B cell (primary cell): ENCODE results near the gene MAGEC3. TPM values are rescaled to one million over a fixed set of nuclear protein-coding genes. Genes with fewer than 3 reads are reported as not detected.

Source experiments
- ATAC-seq: fragments of 200-7000 bp; cut with Tn5 transposase; one replicate; pipeline ENCODE4 v1.10.0; 2021; ENCODE audit warnings: low read depth, mild to moderate bottlenecking, moderate number of reproducible peaks, moderate library complexity
- CTCF ChIA-PET: fragments of 350-600 bp; sonication (Branson Sonifier 250); formaldehyde crosslinking; loops from one replicate; lab custom pipeline; 2021; ENCODE audit warnings: antibody characterized with exemption, inconsistent platforms; lab: Charles Lee
- POLR2A ChIA-PET: fragments of 350-600 bp; sonication (Branson Sonifier 250); formaldehyde crosslinking; loops from one replicate; lab custom pipeline; 2021; ENCODE audit warnings: antibody characterized with exemption; lab: Charles Lee
- DNase-seq: peaks from one replicate; pipeline ENCODE4 v3.0.0; 2013
- H2AFZ ChIP-seq: 2 replicates; pipeline ENCODE4 v1.6.1; 2012; ENCODE audit warnings: mild to moderate bottlenecking, low read depth, low read length; ENCODE audit not compliant: insufficient read depth, poor library complexity, severe bottlenecking
- H3K27ac ChIP-seq, 2 donors: 1 replicate in 1 of 2; 2 replicates in 1 of 2; pipeline ENCODE4 v1.5.1; 2012 to 2013; ENCODE audit warnings: low read length in 2 of 2, mild to moderate bottlenecking in 2 of 2, moderate library complexity in 1 of 2
- H3K27me3 ChIP-seq, 4 experiments: fragments of 200-600 bp in 1 of 4; sonication (generic) in 1 of 4; replicated peaks in 1 of 4; 1 replicate in 2 of 4; 2 replicates in 2 of 4; pipeline versions ENCODE4 v1.6.1 to v1.7.0; 2013 to 2016; ENCODE audit warnings: low read length in 3 of 4, mild to moderate bottlenecking in 2 of 4, mixed read lengths in 1 of 4, moderate library complexity in 1 of 4; ENCODE audit not compliant: insufficient read depth in 4 of 4, control insufficient read depth in 3 of 4; ENCODE audit errors: control extremely low read depth in 1 of 4
- H3K36me3 ChIP-seq, 2 experiments: replicated peaks in 1 of 2; 1 replicate in 1 of 2; 2 replicates in 1 of 2; pipeline versions ENCODE4 v1.6.1 to v1.7.1; 2013; ENCODE audit warnings: low read length in 1 of 2; ENCODE audit not compliant: insufficient read depth in 2 of 2, control insufficient read depth in 1 of 2; ENCODE audit errors: control extremely low read depth in 1 of 2, extremely low read depth in 1 of 2
- H3K4me1 ChIP-seq, 2 donors: fragments of 200-600 bp in 1 of 2; sonication (generic) in 1 of 2; 1 replicate in 1 of 2; 2 replicates in 1 of 2; pipeline versions ENCODE4 v1.5.1 to v1.6.1; 2013 to 2017; ENCODE audit warnings: low read length in 2 of 2; ENCODE audit not compliant: control insufficient read depth in 2 of 2, insufficient read depth in 2 of 2
- H3K4me2 ChIP-seq: replicated peaks from 2 replicates; pipeline ENCODE3; 2012; ENCODE audit warnings: mild to moderate bottlenecking, low read depth, low read length; ENCODE audit not compliant: poor library complexity, severe bottlenecking
- H3K4me3 ChIP-seq, 5 experiments: fragments of 200-600 bp in 1 of 5; sonication (generic) in 1 of 5; 1 replicate in 3 of 5; 2 replicates in 2 of 5; pipeline versions ENCODE4 v1.5.1 to v1.7.0; 2011 to 2016; ENCODE audit warnings: low read length in 4 of 5, mild to moderate bottlenecking in 4 of 5, low read depth in 2 of 5, control low read depth in 1 of 5, moderate library complexity in 1 of 5; ENCODE audit not compliant: insufficient read depth in 1 of 5; ENCODE audit errors: control extremely low read depth in 1 of 5, extremely low read depth in 1 of 5
- H3K79me2 ChIP-seq: fragments of 200-600 bp; sonication (generic); one replicate; pipeline ENCODE4 v1.6.0; 2016; ENCODE audit warnings: low read length; ENCODE audit not compliant: control insufficient read depth, insufficient read depth
- H3K9ac ChIP-seq: fragments of 200-600 bp; sonication (generic); 2 replicates; pipeline ENCODE4 v1.6.1; 2017; ENCODE audit warnings: mild to moderate bottlenecking, low read length, moderate library complexity
- H3K9me3 ChIP-seq, 3 donors: one replicate each; pipeline versions ENCODE4 v1.6.1 to v1.7.1; 2013; ENCODE audit warnings: low read length in 2 of 3; ENCODE audit not compliant: control insufficient read depth in 2 of 3, insufficient read depth in 1 of 3; ENCODE audit errors: control extremely low read depth in 1 of 3
- H4K20me1 ChIP-seq: 2 replicates; pipeline ENCODE4 v1.6.0; 2012; ENCODE audit warnings: mild to moderate bottlenecking, low read length; ENCODE audit not compliant: insufficient read depth, control insufficient read depth, poor library complexity, severe bottlenecking
- H3K27ac Mint-ChIP-seq: one replicate; pipeline ENCODE4 v1.8.0; 2021; ENCODE audit warnings: mixed read lengths
- H3K27me3 Mint-ChIP-seq: one replicate; pipeline ENCODE4 v1.8.0; 2021; ENCODE audit warnings: mixed read lengths
- H3K4me1 Mint-ChIP-seq: one replicate; pipeline ENCODE4 v1.8.0; 2021; ENCODE audit warnings: mixed read lengths
- H3K4me3 Mint-ChIP-seq: one replicate; pipeline ENCODE4 v1.8.0; 2021; ENCODE audit warnings: mixed read lengths
- H3K9me3 Mint-ChIP-seq: one replicate; pipeline ENCODE4 v1.8.0; 2022; ENCODE audit warnings: mixed read lengths; ENCODE audit not compliant: insufficient read depth
- CTCF ChIP-seq: fragments of 200-600 bp; IDR thresholded peaks from one replicate; pipeline ENCODE4 v1.8.0; 2022; ENCODE audit warnings: antibody characterized with exemption, mild to moderate bottlenecking
- EZH2 ChIP-seq: IDR thresholded peaks from 2 replicates; pipeline ENCODE4 v1.6.1; 2012; ENCODE audit warnings: borderline replicate concordance, low read depth, mild to moderate bottlenecking, moderate library complexity, low read length; ENCODE audit not compliant: insufficient read depth, poor library complexity, severe bottlenecking
- WGBS: methylation state at CpG from one replicate; pipeline ENCODE4 v1.1.5; 2013; ENCODE audit warnings: missing lambda C conversion rate; ENCODE audit not compliant: insufficient coverage; 5-methylcytosine and 5-hydroxymethylcytosine counted together
- intact Hi-C: fragments of 100-400 bp; cut with micrococcal nuclease; formaldehyde crosslinking; loops from one replicate; pipeline ENCODE4 v1.10.0; 2022
- polyA plus RNA-seq: library from polyadenylated mRNA; depleted of rRNA; stranded (reverse); fragments of >200 nt; gene quantifications from 2 replicates; pipeline ENCODE4 v1.2.3, GENCODE V29; 2012
- total RNA-seq, 2 donors: library from RNA; stranded (reverse); fragments of 120-200 nt in 1 of 2; gene quantifications; 1 replicate in 1 of 2; 2 replicates in 1 of 2; pipeline versions ENCODE4 v1.2.3 to v1.2.4, GENCODE V29; 2013 to 2022

The MAGEC3 gene
- total and polyA plus RNA-seq, 2 donors (not counting 1 experiment from before 2014, with no cell fraction given) = not detected

- Histone ChIP-seq H3K9ac (no peak overlapping the region), H3K9me3 (peaks cover 0 to 9% (median 0%) of the 10 kb centered on the region in 3 donors), H3K27ac (no peak overlapping the region), H3K27me3 (no peaks in the 10 kb centered on the region), H3K36me3 (no peaks in the 10 kb centered on the region), H3K4me1 (no peaks in the 10 kb centered on the region), H3K4me2 (no peak overlapping the region), H2AFZ (no peak overlapping the region), H3K79me2 (no peaks in the 10 kb centered on the region), H3K4me3 (no peak overlapping the region), H4K20me1 (no peaks in the 10 kb centered on the region)
- H3K27ac Mint-ChIP-seq = no peak overlapping the region
- no peak for ATAC-seq
- ChIA-PET POLR2A (no interaction called here), CTCF (no interaction called here)
- no CpG with 5 or more reads among the region's 6 CpGs for WGBS
- H3K4me3 Mint-ChIP-seq = no peak overlapping the region
- intact Hi-C loops = no loop called here
- no peak for DNase-seq
- no peaks in the 10 kb centered on the region for H3K27me3 Mint-ChIP-seq
- H3K4me1 Mint-ChIP-seq = no peaks in the 10 kb centered on the region
- TF ChIP-seq CTCF (no peak), EZH2 (no peak)
- H3K9me3 Mint-ChIP-seq = no peaks in the 10 kb centered on the region
Observed at GRCh38 chrX:141904262-141904661, 66.1 kb downstream of the MAGEC3 start.

GRCh38 chrX:141917801-141918200, 79.7 kb downstream of the MAGEC3 start:
- Histone ChIP-seq H3K9me3 (no peaks in the 10 kb centered on the region), H3K4me3 (no peak overlapping the region), H3K9ac (no peak overlapping the region), H3K36me3 (no peaks in the 10 kb centered on the region), H4K20me1 (no peaks in the 10 kb centered on the region), H3K4me2 (no peak overlapping the region), H3K4me1 (no peaks in the 10 kb centered on the region), H2AFZ (no peak overlapping the region), H3K27ac (no peak overlapping the region), H3K79me2 (no peaks in the 10 kb centered on the region), H3K27me3 (no peaks in the 10 kb centered on the region)
- ATAC-seq (no peak), DNase-seq (no peak)
- no peaks in the 10 kb centered on the region for H3K27me3 Mint-ChIP-seq
- H3K4me1 Mint-ChIP-seq = no peaks in the 10 kb centered on the region
- ChIA-PET CTCF (no interaction called here), POLR2A (no interaction called here)
- TF ChIP-seq EZH2 = no peak
- TF ChIP-seq CTCF = no peak
- no peak overlapping the region for H3K4me3 Mint-ChIP-seq
- H3K27ac Mint-ChIP-seq = no peak overlapping the region
- intact Hi-C loops = no loop called here
- WGBS = no CpG with 5 or more reads among the region's 3 CpGs
- no peaks in the 10 kb centered on the region for H3K9me3 Mint-ChIP-seq
